Endodermal cell (in vitro differentiated cells): ENCODE measurements around the gene MGME1. TPM values are rescaled to one million over a fixed set of nuclear protein-coding genes. Genes with fewer than 3 reads are reported as not detected.

ENCODE experiments used
- DNase-seq: peaks from one replicate; pipeline ENCODE4 v3.0.0-alpha.2; 2017
- H3K27ac ChIP-seq: 2 replicates; pipeline ENCODE4 v1.5.1; 2013; ENCODE audit warnings: mild to moderate bottlenecking, low read depth, low read length, moderate library complexity
- H3K27me3 ChIP-seq: 2 replicates; pipeline ENCODE4 v1.6.1; 2013; ENCODE audit warnings: mild to moderate bottlenecking, low read length, moderate library complexity; ENCODE audit not compliant: insufficient read depth, control insufficient read depth, poor library complexity, severe bottlenecking
- H3K36me3 ChIP-seq: 2 replicates; pipeline ENCODE4 v1.7.0; 2013; ENCODE audit warnings: mild to moderate bottlenecking, low read length, moderate library complexity; ENCODE audit not compliant: control insufficient read depth, insufficient read depth
- H3K4me1 ChIP-seq: one replicate; pipeline ENCODE4 v1.7.0; 2013; ENCODE audit warnings: low read length; ENCODE audit not compliant: control insufficient read depth, insufficient read depth
- H3K4me3 ChIP-seq: 2 replicates; pipeline ENCODE4 v1.5.1; 2013; ENCODE audit warnings: mild to moderate bottlenecking, low read length, moderate library complexity
- H3K9ac ChIP-seq: 2 replicates; pipeline ENCODE4 v1.6.1; 2013; ENCODE audit warnings: mild to moderate bottlenecking, low read length, moderate library complexity; ENCODE audit not compliant: poor library complexity, severe bottlenecking; ENCODE audit errors: extremely low read depth
- H3K9me3 ChIP-seq: 2 replicates; pipeline ENCODE4 v1.6.1; 2013; ENCODE audit warnings: mild to moderate bottlenecking, low read length, moderate library complexity; ENCODE audit not compliant: control insufficient read depth
- H3K27ac Mint-ChIP-seq: 2 replicates; pipeline ENCODE4 v1.8.0; 2020; ENCODE audit warnings: mixed read lengths
- H3K27me3 Mint-ChIP-seq: 2 replicates; pipeline ENCODE4 v1.8.0; 2021; ENCODE audit warnings: mild to moderate bottlenecking, mixed read lengths; ENCODE audit not compliant: insufficient read depth
- H3K36me3 Mint-ChIP-seq: 2 replicates; pipeline ENCODE4 v1.8.0; 2020; ENCODE audit warnings: low read depth, mixed read lengths
- H3K4me1 Mint-ChIP-seq: 2 replicates; pipeline ENCODE4 v1.8.0; 2020; ENCODE audit warnings: mixed read lengths
- H3K4me3 Mint-ChIP-seq: 2 replicates; pipeline ENCODE4 v1.8.0; 2020; ENCODE audit warnings: mild to moderate bottlenecking, moderate library complexity, mixed read lengths
- H3K9me3 Mint-ChIP-seq: 2 replicates; pipeline ENCODE4 v1.8.0; 2020; ENCODE audit warnings: mild to moderate bottlenecking, mixed read lengths
- WGBS, 2 experiments: methylation state at CpG; one replicate each; pipeline versions ENCODE4 v1.1.5 to v1.1.7; 2013; ENCODE audit warnings: missing lambda C conversion rate in 2 of 2, mixed read lengths in 1 of 2; ENCODE audit not compliant: insufficient coverage in 1 of 2, insufficient read length in 1 of 2; 5-methylcytosine and 5-hydroxymethylcytosine counted together
- total RNA-seq, 2 donors: library from RNA; stranded (reverse); fragmentation: NEBNext Ultra II Directional in 1 of 2; extraction: Animal tissue kit (Norgen Biotek cat#: 25700) in 1 of 2; gene quantifications; 2 replicates in 1 of 2; 3 replicates in 1 of 2; pipeline ENCODE4 v1.2.1, GENCODE V29; 2021
- TF ChIP-seq, protein P1 (sequence below): fragments of 200-600 bp; sonication (generic); conservative IDR thresholded peaks from 2 replicates; pipeline ENCODE4 v1.5.0; 2021; ENCODE audit warnings: antibody characterized with exemption, mild to moderate bottlenecking

Gene MGME1
- total RNA-seq, 2 donors from 2014 or later: 31.2 to 36.7 TPM

- Mint-ChIP-seq H3K4me3 (peak overlapping the region; percentile 95), H3K4me1 (peaks cover 48% of the 10 kb centered on the region), H3K27me3 (no peaks in the 10 kb centered on the region), H3K36me3 (peaks cover 45% of the 10 kb centered on the region), H3K27ac (peak overlapping the region; percentile 83), H3K9me3 (no peaks in the 10 kb centered on the region)
- no peak for DNase-seq
- no peaks in the 10 kb centered on the region for H3K27me3 ChIP-seq
- H3K4me1 ChIP-seq: peaks cover 14% of the 10 kb centered on the region
- WGBS, 2 experiments: 0 to 1% methylated on average over 27 to 39 of the region's 41 CpGs
- peak overlapping the region; percentile 99 for H3K9ac ChIP-seq
- TF ChIP-seq, protein P1, sequence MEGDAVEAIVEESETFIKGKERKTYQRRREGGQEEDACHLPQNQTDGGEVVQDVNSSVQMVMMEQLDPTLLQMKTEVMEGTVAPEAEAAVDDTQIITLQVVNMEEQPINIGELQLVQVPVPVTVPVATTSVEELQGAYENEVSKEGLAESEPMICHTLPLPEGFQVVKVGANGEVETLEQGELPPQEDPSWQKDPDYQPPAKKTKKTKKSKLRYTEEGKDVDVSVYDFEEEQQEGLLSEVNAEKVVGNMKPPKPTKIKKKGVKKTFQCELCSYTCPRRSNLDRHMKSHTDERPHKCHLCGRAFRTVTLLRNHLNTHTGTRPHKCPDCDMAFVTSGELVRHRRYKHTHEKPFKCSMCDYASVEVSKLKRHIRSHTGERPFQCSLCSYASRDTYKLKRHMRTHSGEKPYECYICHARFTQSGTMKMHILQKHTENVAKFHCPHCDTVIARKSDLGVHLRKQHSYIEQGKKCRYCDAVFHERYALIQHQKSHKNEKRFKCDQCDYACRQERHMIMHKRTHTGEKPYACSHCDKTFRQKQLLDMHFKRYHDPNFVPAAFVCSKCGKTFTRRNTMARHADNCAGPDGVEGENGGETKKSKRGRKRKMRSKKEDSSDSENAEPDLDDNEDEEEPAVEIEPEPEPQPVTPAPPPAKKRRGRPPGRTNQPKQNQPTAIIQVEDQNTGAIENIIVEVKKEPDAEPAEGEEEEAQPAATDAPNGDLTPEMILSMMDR: no peak
- peak overlapping the region; percentile 99 for H3K27ac ChIP-seq
- peaks cover 35% of the 10 kb centered on the region for H3K36me3 ChIP-seq
- H3K9me3 ChIP-seq: no peaks in the 10 kb centered on the region
- peak overlapping the region; percentile 91 for H3K4me3 ChIP-seq
Observed at GRCh38 chr20:17967521-17968365, 1.1 kb upstream of the MGME1 start.

DNA sequence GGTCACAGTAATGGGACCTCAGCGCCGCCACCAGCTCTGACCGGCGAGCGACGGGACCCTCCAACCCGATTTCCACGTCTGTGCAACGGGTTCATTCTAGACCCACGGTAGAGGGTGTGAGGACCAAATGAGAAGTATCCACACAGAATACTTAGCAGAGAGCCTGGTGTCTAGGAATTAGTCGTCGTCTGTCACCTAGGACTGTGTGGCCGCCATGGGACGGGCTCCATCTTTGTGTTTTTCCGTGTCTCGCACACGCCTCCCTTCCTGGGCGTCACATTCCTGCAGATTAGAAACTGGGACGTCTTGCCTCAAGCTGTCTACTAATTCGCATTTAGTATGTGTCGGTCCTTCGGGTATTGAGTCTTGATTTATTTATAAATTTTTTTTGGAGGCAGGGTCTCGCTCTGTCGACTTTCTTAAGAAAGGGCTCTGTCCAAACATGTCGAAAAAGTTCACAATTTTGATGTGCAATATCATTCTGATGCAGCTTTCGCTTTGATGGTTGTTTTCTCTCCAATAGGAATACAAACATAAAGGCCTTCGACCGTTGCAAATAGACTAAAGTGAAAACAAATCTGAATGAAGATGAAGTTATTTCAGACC is 563 bp downstream of the MGME1 start:
- no peaks in the 10 kb centered on the region for H3K27me3 Mint-ChIP-seq
- peak overlapping the region; percentile 95 for H3K4me3 Mint-ChIP-seq
- Histone ChIP-seq H3K4me1 (peaks cover 12% of the 10 kb centered on the region), H3K9me3 (no peaks in the 10 kb centered on the region), H3K36me3 (peaks cover 24% of the 10 kb centered on the region), H3K27me3 (no peaks in the 10 kb centered on the region), H3K27ac (peak overlapping the region; percentile 99), H3K9ac (peak overlapping the region; percentile 99), H3K4me3 (peak overlapping the region; percentile 91)
- no peaks in the 10 kb centered on the region for H3K9me3 Mint-ChIP-seq
- TF ChIP-seq, protein P1: no peak
- H3K4me1 Mint-ChIP-seq: peaks cover 42% of the 10 kb centered on the region
- H3K36me3 Mint-ChIP-seq: peaks cover 30% of the 10 kb centered on the region
- peak overlapping the region; percentile 99 for H3K27ac Mint-ChIP-seq
- peak; percentile 82 for DNase-seq
- WGBS, 2 experiments: 0% methylated on average over 17 to 28 of the region's 28 CpGs

DNA sequence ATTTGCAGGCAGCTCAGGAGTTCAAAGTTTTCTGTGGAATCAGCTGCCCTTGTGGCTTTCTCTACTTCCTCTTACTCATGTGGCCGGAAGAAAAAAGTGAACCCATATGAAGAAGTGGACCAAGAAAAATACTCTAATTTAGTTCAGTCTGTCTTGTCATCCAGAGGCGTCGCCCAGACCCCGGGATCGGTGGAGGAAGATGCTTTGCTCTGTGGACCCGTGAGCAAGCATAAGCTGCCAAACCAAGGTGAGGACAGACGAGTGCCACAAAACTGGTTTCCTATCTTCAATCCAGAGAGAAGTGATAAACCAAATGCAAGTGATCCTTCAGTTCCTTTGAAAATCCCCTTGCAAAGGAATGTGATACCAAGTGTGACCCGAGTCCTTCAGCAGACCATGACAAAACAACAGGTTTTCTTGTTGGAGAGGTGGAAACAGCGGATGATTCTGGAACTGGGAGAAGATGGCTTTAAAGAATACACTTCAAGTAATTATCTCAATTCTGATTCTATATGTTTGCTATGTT is 1.1 kb downstream of the MGME1 start:
- Mint-ChIP-seq H3K27ac (peak overlapping the region; percentile 99), H3K4me3 (peak overlapping the region; percentile 95), H3K36me3 (peaks cover 29% of the 10 kb centered on the region), H3K4me1 (peaks cover 36% of the 10 kb centered on the region), H3K9me3 (no peaks in the 10 kb centered on the region), H3K27me3 (no peaks in the 10 kb centered on the region)
- peak overlapping the region; percentile 99 for H3K9ac ChIP-seq
- peak overlapping the region; percentile 91 for H3K4me3 ChIP-seq
- H3K9me3 ChIP-seq: no peaks in the 10 kb centered on the region
- DNase-seq: peak; percentile 65
- WGBS, 2 experiments: 2 to 3% methylated on average over 6 to 8 of the region's 9 CpGs
- no peaks in the 10 kb centered on the region for H3K27me3 ChIP-seq
- H3K27ac ChIP-seq: no peak overlapping the region
- TF ChIP-seq, protein P1: no peak
- H3K36me3 ChIP-seq: peaks cover 19% of the 10 kb centered on the region
- H3K4me1 ChIP-seq: peaks cover 6% of the 10 kb centered on the region
